IMR-90 (cell line): ENCODE data around the gene MBD3L5. TPM values are rescaled to one million over a fixed set of nuclear protein-coding genes. Genes with fewer than 3 reads are reported as not detected.
"Not testable (repeated sequence)": the region's sequence is repeated elsewhere in the genome, so short reads cannot be mapped to it uniquely, and the experiment has no call there.

Source experiments
- ATAC-seq: fragments of 200-7000 bp; cut with Tn5 transposase; 2 replicates; pipeline ENCODE4 v1.9.1; 2020; ENCODE audit warnings: low read depth, mild to moderate bottlenecking, moderate library complexity
- BruUV-seq: library from RNA; stranded (reverse); fragments of 400-500 nt; replicated peaks from 2 replicates; lab custom pipeline; 2021; lab: Mats Ljungman, UMichigan
- CTCF ChIA-PET: fragments of 300-600 bp; formaldehyde crosslinking; extraction: SDS; loops from one replicate; lab custom pipeline; 2021; ENCODE audit warnings: antibody characterized with exemption; lab: Yijun Ruan, JAX
- POLR2A ChIA-PET: fragments of 300-600 bp; sonication (Branson Sonifier 250); formaldehyde crosslinking; loops from one replicate; lab custom pipeline; 2022; ENCODE audit warnings: antibody characterized with exemption; ENCODE audit not compliant: unreplicated experiment; lab: Charles Lee
- DNase-seq: peaks from one replicate; pipeline ENCODE4 v3.0.0; 2013
- H2AFZ ChIP-seq: replicated peaks from 2 replicates; pipeline ENCODE3; 2013; ENCODE audit warnings: low read length, mild to moderate bottlenecking; ENCODE audit not compliant: poor library complexity
- H2AK5ac ChIP-seq: 2 replicates; pipeline ENCODE4 v1.6.1; 2013; ENCODE audit warnings: low read depth, low read length, inconsistent platforms
- H2AK9ac ChIP-seq: replicated peaks from 2 replicates; pipeline ENCODE3; 2013; ENCODE audit warnings: mild to moderate bottlenecking, low read depth, low read length, moderate library complexity; ENCODE audit not compliant: poor library complexity
- H2BK120ac ChIP-seq: 2 replicates; pipeline ENCODE4 v1.6.1; 2013; ENCODE audit warnings: low read depth, low read length, inconsistent platforms
- H2BK15ac ChIP-seq: 3 replicates; pipeline ENCODE4 v1.6.1; 2013; ENCODE audit warnings: low read depth, low read length, inconsistent platforms
- H2BK20ac ChIP-seq: 2 replicates; pipeline ENCODE4 v1.6.1; 2013; ENCODE audit warnings: low read depth, mild to moderate bottlenecking, inconsistent platforms, low read length, moderate library complexity
- H2BK5ac ChIP-seq: 2 replicates; pipeline ENCODE4 v1.6.1; 2013; ENCODE audit warnings: mild to moderate bottlenecking, low read depth, low read length, inconsistent platforms; ENCODE audit not compliant: poor library complexity, severe bottlenecking
- H3K14ac ChIP-seq: replicated peaks from 2 replicates; pipeline ENCODE4 v1.6.1; 2013; ENCODE audit warnings: low read depth, low read length, inconsistent platforms
- H3K18ac ChIP-seq: 2 replicates; pipeline ENCODE4 v1.6.1; 2013; ENCODE audit warnings: low read depth, low read length, control low read depth
- H3K23ac ChIP-seq: 2 replicates; pipeline ENCODE4 v1.6.1; 2013; ENCODE audit warnings: low read depth, low read length, inconsistent platforms
- H3K27ac ChIP-seq: 2 replicates; pipeline ENCODE4 v1.5.1; 2013; ENCODE audit warnings: mild to moderate bottlenecking, control low read depth, low read length; ENCODE audit not compliant: insufficient read depth
- H3K27me3 ChIP-seq: 2 replicates; pipeline ENCODE4 v1.6.1; 2013; ENCODE audit warnings: low read length; ENCODE audit not compliant: control insufficient read depth, insufficient read depth
- H3K36me3 ChIP-seq: 2 replicates; pipeline ENCODE4 v1.6.1; 2013; ENCODE audit warnings: low read length, mixed read lengths; ENCODE audit not compliant: control insufficient read depth, insufficient read depth
- H3K4ac ChIP-seq: 2 replicates; pipeline ENCODE4 v1.6.1; 2013; ENCODE audit warnings: low read depth, low read length, inconsistent platforms
- H3K4me1 ChIP-seq: 2 replicates; pipeline ENCODE4 v1.6.1; 2013; ENCODE audit warnings: low read length, mixed read lengths; ENCODE audit not compliant: control insufficient read depth, insufficient read depth
- H3K4me2 ChIP-seq: 2 replicates; pipeline ENCODE4 v1.6.1; 2013; ENCODE audit warnings: low read depth, mild to moderate bottlenecking, control low read depth, low read length, moderate library complexity
- H3K4me3 ChIP-seq: 2 replicates; pipeline ENCODE4 v1.5.1; 2013; ENCODE audit warnings: low read depth, mild to moderate bottlenecking, control low read depth, low read length, moderate library complexity; ENCODE audit not compliant: insufficient read depth
- H3K56ac ChIP-seq: 2 replicates; pipeline ENCODE4 v1.6.1; 2013; ENCODE audit warnings: low read length, inconsistent platforms; ENCODE audit not compliant: insufficient read depth; ENCODE audit errors: extremely low read depth
- H3K79me1 ChIP-seq, 2 experiments: 2 replicates each; pipeline ENCODE4 v1.6.1; 2013; ENCODE audit warnings: low read length in 2 of 2, inconsistent platforms in 1 of 2, low read depth in 1 of 2
- H3K9ac ChIP-seq: 2 replicates; pipeline ENCODE4 v1.6.1; 2013; ENCODE audit warnings: low read depth, low read length, control low read depth
- H3K9me1 ChIP-seq: 2 replicates; pipeline ENCODE4 v1.6.1; 2013; ENCODE audit warnings: low read length, inconsistent platforms; ENCODE audit not compliant: insufficient read depth
- H3K9me3 ChIP-seq: 2 replicates; pipeline ENCODE4 v1.6.1; 2013; ENCODE audit warnings: low read length; ENCODE audit not compliant: control insufficient read depth, insufficient read depth
- H4K20me1 ChIP-seq: 2 replicates; pipeline ENCODE4 v1.6.1; 2013; ENCODE audit warnings: low read length, inconsistent platforms; ENCODE audit not compliant: insufficient read depth
- H4K5ac ChIP-seq: 2 replicates; pipeline ENCODE4 v1.6.1; 2013; ENCODE audit warnings: mild to moderate bottlenecking, low read depth, low read length, control low read depth
- H4K8ac ChIP-seq, 2 experiments: 2 replicates each; pipeline ENCODE4 v1.6.1; 2013; ENCODE audit warnings: low read depth in 2 of 2, low read length in 2 of 2, control low read depth in 1 of 2, inconsistent platforms in 1 of 2
- H4K91ac ChIP-seq: 2 replicates; pipeline ENCODE4 v1.6.1; 2013; ENCODE audit warnings: low read depth, low read length, inconsistent platforms; ENCODE audit not compliant: insufficient read depth
- WGBS, 2 experiments: methylation state at CpG; one replicate each; pipeline versions ENCODE4 v1.1.5 to v1.1.7; 2013; ENCODE audit warnings: missing lambda C conversion rate in 2 of 2; ENCODE audit not compliant: insufficient read length in 1 of 2; ENCODE audit errors: extremely low coverage in 2 of 2; 5-methylcytosine and 5-hydroxymethylcytosine counted together
- dilution Hi-C: fragments of 300-500 bp; cut with HindIII; formaldehyde crosslinking; loops from one replicate; pipeline ENCODE4 v1.14.3; 2018; ENCODE audit warnings: low sequenced_read_pairs; ENCODE audit not compliant: unreplicated experiment
- in situ Hi-C: fragments of 300-500 bp; cut with MboI; formaldehyde crosslinking; loops from 3 replicates; pipeline ENCODE4 v1.14.3; 2019; ENCODE audit warnings: low sequenced_read_pairs, inconsistent platforms, mixed read lengths
- intact Hi-C: fragments of 100-400 bp; cut with micrococcal nuclease; formaldehyde crosslinking; loops from 2 replicates; pipeline ENCODE4 v1.10.0; 2022
- polyA plus RNA-seq, 3 experiments: library from polyadenylated mRNA; depleted of rRNA; stranded (reverse); fragments of >200 nt; gene quantifications; 2 replicates each; pipeline ENCODE4 v1.2.3, GENCODE V29; 2012; ENCODE audit warnings: low replicate concordance in 1 of 3
- total RNA-seq: library from RNA; depleted of rRNA; stranded (reverse); fragments of >200 nt; gene quantifications from 2 replicates; pipeline ENCODE4 v1.2.3, GENCODE V29; 2012

The MBD3L5 gene
- total and polyA plus RNA-seq, 2 of the 4 experiments (the other 2 are of a cell fraction) = not detected

GRCh38 chr19:7052896-7053295 is 22.5 kb downstream of the MBD3L5 start:
- POLR2A ChIA-PET, H3K4me3 ChIP-seq, H3K4me1 ChIP-seq, CTCF ChIA-PET, H3K23ac ChIP-seq, H3K79me1 ChIP-seq, BruUV-seq, H3K9me1 ChIP-seq, H2AFZ ChIP-seq, H3K18ac ChIP-seq, H3K27me3 ChIP-seq, H3K9me3 ChIP-seq, H3K27ac ChIP-seq, H4K20me1 ChIP-seq, H3K9ac ChIP-seq, H4K5ac ChIP-seq, H2BK15ac ChIP-seq, dilution Hi-C loops, DNase-seq, H3K14ac ChIP-seq, H2BK120ac ChIP-seq, H3K4me2 ChIP-seq, H4K91ac ChIP-seq, H2AK9ac ChIP-seq, H3K36me3 ChIP-seq, in situ Hi-C loops, ATAC-seq, H2AK5ac ChIP-seq, H2BK20ac ChIP-seq, H3K56ac ChIP-seq, H2BK5ac ChIP-seq, H4K8ac ChIP-seq, H3K4ac ChIP-seq, intact Hi-C loops: not testable (repeated sequence)
- no CpG with 5 or more reads among the region's 7 CpGs for WGBS, 2 experiments

DNA sequence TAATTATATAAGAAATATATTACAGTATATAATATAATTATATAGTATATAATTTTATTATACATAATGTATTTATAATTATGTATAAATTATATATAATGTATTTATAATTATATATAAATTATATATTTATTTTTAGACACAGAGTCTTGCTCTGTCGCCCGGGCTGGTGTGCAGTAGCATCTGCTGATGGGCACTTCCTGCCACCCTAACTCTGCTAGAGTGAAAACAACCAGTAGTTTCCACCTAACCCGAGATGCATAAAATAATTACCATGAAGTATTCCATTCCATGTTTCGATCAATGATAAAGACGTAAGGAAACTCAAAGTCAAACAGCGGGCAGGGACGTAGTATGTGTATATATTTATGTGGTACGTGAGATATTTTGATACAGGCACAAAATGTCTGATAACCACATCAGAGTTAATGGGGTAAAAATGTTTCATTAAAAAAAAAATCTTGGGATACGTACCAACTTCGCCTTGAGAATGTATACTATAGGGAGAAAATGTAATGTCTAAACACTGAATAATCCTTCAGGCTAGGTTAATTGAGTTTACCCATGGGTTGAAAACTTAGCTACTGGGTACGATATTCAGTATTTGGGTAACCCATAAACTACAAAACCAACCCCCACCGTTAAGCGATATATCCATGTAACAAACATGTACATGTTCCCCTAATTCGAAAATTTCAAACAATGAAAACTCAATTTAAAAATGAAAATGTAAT is 24.4 kb downstream of the MBD3L5 start:
- ATAC-seq, H3K79me1 ChIP-seq, H4K5ac ChIP-seq, H2BK5ac ChIP-seq, intact Hi-C loops, H3K18ac ChIP-seq, H4K91ac ChIP-seq, DNase-seq, H4K20me1 ChIP-seq, H3K9me1 ChIP-seq, H3K14ac ChIP-seq, H3K4me1 ChIP-seq, CTCF ChIA-PET, BruUV-seq, H3K23ac ChIP-seq, POLR2A ChIA-PET, H3K27me3 ChIP-seq, H2BK120ac ChIP-seq, H2BK20ac ChIP-seq, H2BK15ac ChIP-seq, H2AFZ ChIP-seq, dilution Hi-C loops, H3K4me2 ChIP-seq, H3K9ac ChIP-seq, H3K4me3 ChIP-seq, H2AK9ac ChIP-seq, H3K36me3 ChIP-seq, H2AK5ac ChIP-seq, H3K56ac ChIP-seq, H4K8ac ChIP-seq, H3K27ac ChIP-seq, in situ Hi-C loops, H3K9me3 ChIP-seq, H3K4ac ChIP-seq: not testable (repeated sequence)
- WGBS, 2 experiments = 69% methylated on average over 4 of the region's 14 CpGs; no CpG with 5 or more reads in 1 of the 2 experiments
